Measurements from ENCODE around the gene RRBP1. TPM values are rescaled to one million over a fixed set of nuclear protein-coding genes. Genes with fewer than 3 reads are reported as not detected.

RRBP1 gene
- total and polyA plus RNA-seq, 2 of the 4 experiments (the other 2 are of a cell fraction), result 90.2 to 136 TPM

GRCh38 chr20:17685168-17685567, 3.1 kb upstream of the RRBP1 start:
- TF ChIP-seq RCOR1 (IDR thresholded peaks at IDR 0.05; ENCODE audit: insufficient replicate concordance, low read length), result no peak
- no peak for TF ChIP-seq RFX5 (IDR thresholded peaks at IDR 0.05; ENCODE audit: low read depth, low read length)
- TF ChIP-seq ELK1 (IDR thresholded peaks at IDR 0.05; ENCODE audit: borderline replicate concordance, low read depth, low read length), result no peak
- TF ChIP-seq POLR2A (IDR thresholded peaks at IDR 0.05; ENCODE audit: low read depth, low read length), result no peak
- TF ChIP-seq MAZ (IDR thresholded peaks at IDR 0.05; ENCODE audit: borderline replicate concordance, low read depth, low read length), result no peak
- TF ChIP-seq CTCF (conservative IDR thresholded peaks at IDR 0.05; ENCODE audit: low read depth, low read length), result no peak
- no peak for TF ChIP-seq NFE2L2 (IDR thresholded peaks at IDR 0.05; ENCODE audit: low read depth, low read length)
- TF ChIP-seq RAD21 (IDR thresholded peaks at IDR 0.05; ENCODE audit: low read length), result no peak
- TF ChIP-seq FOS (IDR thresholded peaks at IDR 0.05; ENCODE audit: low read depth, low read length), result no peak
- no peak for TF ChIP-seq MAFK (IDR thresholded peaks at IDR 0.05; ENCODE audit: low read depth, low read length)
- TF ChIP-seq SMC3 (IDR thresholded peaks at IDR 0.05; ENCODE audit: low read depth, low read length), result no peak
- no peak for TF ChIP-seq USF2 (IDR thresholded peaks at IDR 0.05; ENCODE audit: low read depth, low read length)
- no peak for TF ChIP-seq BHLHE40 (IDR thresholded peaks at IDR 0.05; ENCODE audit: low read depth, low read length)
- Histone ChIP-seq H3K23ac (ENCODE audit: low read depth, low read length) (no peak overlapping the region), H2AFZ (replicated peaks; ENCODE audit: low read length, poor library complexity) (no peak overlapping the region), H2BK120ac (ENCODE audit: low read depth, low read length) (no peak overlapping the region), H3K4me1 (ENCODE audit: control insufficient read depth, insufficient read depth, low read length) (peaks cover 2% of the 10 kb centered on the region; the same call in 1 of the 2 replicates), H3K36me3 (ENCODE audit: control insufficient read depth, insufficient read depth, low read length) (peaks cover 1% of the 10 kb centered on the region; the same call in 1 of the 2 replicates), H3K79me1 (ENCODE audit: low read depth in 1 of 2, low read length in 2 of 2) (peaks cover 0 to 5% of the 10 kb centered on the region in 2 experiments; a peak in 2 of 4 replicates), H3K18ac (ENCODE audit: low read depth, low read length) (no peak overlapping the region), H2AK5ac (ENCODE audit: low read depth, low read length) (no peak overlapping the region), H2AK9ac (replicated peaks; ENCODE audit: low read depth, low read length, poor library complexity) (no peak overlapping the region), H3K9me3 (ENCODE audit: control insufficient read depth, insufficient read depth, low read length) (peaks cover 10% of the 10 kb centered on the region), H3K27ac (ENCODE audit: insufficient read depth, low read length) (no peak overlapping the region), H3K9me1 (ENCODE audit: insufficient read depth, low read length) (peaks cover 4% of the 10 kb centered on the region), H3K4ac (ENCODE audit: low read depth, low read length) (no peak overlapping the region), H4K8ac (ENCODE audit: low read depth in 2 of 2, low read length in 2 of 2) (no peak overlapping the region), H2BK5ac (ENCODE audit: low read depth, low read length, poor library complexity, severe bottlenecking) (no peak overlapping the region), H4K20me1 (ENCODE audit: insufficient read depth, low read length) (peaks cover 8% of the 10 kb centered on the region), H3K4me3 (ENCODE audit: insufficient read depth, low read depth, low read length) (no peak overlapping the region), H2BK20ac (ENCODE audit: low read depth, low read length) (no peak overlapping the region), H3K27me3 (ENCODE audit: control insufficient read depth, insufficient read depth, low read length) (peaks cover 4% of the 10 kb centered on the region), H2BK15ac (ENCODE audit: low read depth, low read length) (no peak overlapping the region), H3K9ac (ENCODE audit: low read depth, low read length) (no peak overlapping the region), H4K91ac (ENCODE audit: insufficient read depth, low read depth, low read length) (no peak overlapping the region), H4K5ac (ENCODE audit: low read depth, low read length) (no peak overlapping the region), H3K14ac (replicated peaks; ENCODE audit: low read depth, low read length) (no peak overlapping the region), H3K56ac (ENCODE audit: extremely low read depth, insufficient read depth, low read length) (no peak overlapping the region), H3K4me2 (ENCODE audit: low read depth, low read length) (no peak overlapping the region)
- dilution Hi-C loops (cut with HindIII; ENCODE audit: low sequenced_read_pairs, unreplicated experiment), result no loop called here
- DNase-seq (no peak), ATAC-seq (ENCODE audit: low read depth) (no peak)
- no TSS peak for BruUV-seq (replicated peaks)
- intact Hi-C loops (cut with micrococcal nuclease), result no loop called here
- WGBS, 2 experiments (ENCODE audit: extremely low coverage in 2 of 2, insufficient read length in 1 of 2), result 80% methylated on average over 1 of the region's 1 CpG; no CpG with 5 or more reads in 1 of the 2 experiments
- ChIA-PET CTCF (no interaction called here), POLR2A (ENCODE audit: unreplicated experiment) (no interaction called here)
- in situ Hi-C loops (cut with MboI; ENCODE audit: low sequenced_read_pairs), result no loop called here
